Mucosa of descending colon (tissue), 3 donors: Measurements from ENCODE around the gene EIF4E3. TPM values are rescaled to one million over a fixed set of nuclear protein-coding genes. Genes with fewer than 3 reads are reported as not detected.

ENCODE experiments used
- ATAC-seq: fragments of 200-7000 bp; cut with Tn5 transposase; one replicate; pipeline ENCODE4 v1.9.1; 2020; ENCODE audit warnings: mild to moderate bottlenecking, moderate library complexity
- DNase-seq, 3 donors: peaks; one replicate each; pipeline ENCODE4 v3.0.0-alpha.2; 2020
- H3K36me3 ChIP-seq: fragments of 200-600 bp; one replicate; pipeline ENCODE4 v1.8.0; 2021; ENCODE audit warnings: low read depth, mild to moderate bottlenecking
- H3K4me1 ChIP-seq: fragments of 200-600 bp; one replicate; pipeline ENCODE4 v1.8.0; 2021; ENCODE audit warnings: low read depth, mild to moderate bottlenecking
- H3K4me3 ChIP-seq: fragments of 200-600 bp; one replicate; pipeline ENCODE4 v1.8.0; 2021; ENCODE audit warnings: mild to moderate bottlenecking
- H3K9me3 ChIP-seq: fragments of 200-600 bp; one replicate; pipeline ENCODE4 v1.8.0; 2021; ENCODE audit warnings: mild to moderate bottlenecking
- CTCF ChIP-seq: fragments of 200-600 bp; IDR thresholded peaks from one replicate; pipeline ENCODE4 v1.8.0; 2022; ENCODE audit warnings: antibody characterized with exemption, mild to moderate bottlenecking
- intact Hi-C, 2 donors: fragments of 100-400 bp; cut with DNase I in 1 of 2; cut with micrococcal nuclease in 1 of 2; formaldehyde crosslinking; loops; one replicate each; pipeline versions ENCODE4 v1.11.0 to v1.11.1; 2022; cut with DNase I, micrococcal nuclease
- total RNA-seq, 3 donors: library from RNA; stranded (reverse); fragmentation: NEBNext Ultra II Directional in 2 of 3; extraction: Animal tissue kit (Norgen Biotek cat#: 25700) in 2 of 3; gene quantifications; one replicate each; pipeline versions ENCODE4 v1.2.1 to v1.2.4, GENCODE V29; 2021 to 2023
- donor health status: DM: no; HTN: no; CAD: no; lungs with moderate emphysema.
- donor health status: DM: no; HTN: no; CAD: no.
- donor health status: DM: no; HTN: yes; CAD: no.

The EIF4E3 gene
- total RNA-seq, 3 donors from 2014 or later = 40.6 to 57.1 (median 48.4) TPM

GRCh38 chr3:71694358-71694999 is 30.7 kb downstream of the EIF4E3 start:
- Histone ChIP-seq H3K9me3 (no peaks in the 10 kb centered on the region), H3K36me3 (no peaks in the 10 kb centered on the region), H3K4me3 (no peak overlapping the region), H3K4me1 (peaks cover 8% of the 10 kb centered on the region)
- DNase-seq (peak in 1 of 3 donors; percentile 55), ATAC-seq (peak; percentile 85)
- intact Hi-C loops = no loop called here
- no peak for TF ChIP-seq CTCF

GRCh38 chr3:71693641-71694040 is 31.6 kb downstream of the EIF4E3 start:
- H3K4me3 ChIP-seq = no peak overlapping the region
- peaks cover 10% of the 10 kb centered on the region for H3K4me1 ChIP-seq
- H3K36me3 ChIP-seq = no peaks in the 10 kb centered on the region
- ATAC-seq (no peak), DNase-seq (no peak)
- intact Hi-C loops = no loop called here
- no peaks in the 10 kb centered on the region for H3K9me3 ChIP-seq
- no peak for TF ChIP-seq CTCF

- no peak for DNase-seq
- no peak overlapping the region for H3K4me3 ChIP-seq
- peaks cover 21% of the 10 kb centered on the region for H3K4me1 ChIP-seq
- no peaks in the 10 kb centered on the region for H3K36me3 ChIP-seq
- no peak for ATAC-seq
- no peaks in the 10 kb centered on the region for H3K9me3 ChIP-seq
- intact Hi-C loops = no loop called here
- TF ChIP-seq CTCF = no peak
Observed at GRCh38 chr3:71692139-71692538, 33.1 kb downstream of the EIF4E3 start.

- Histone ChIP-seq H3K4me1 (peaks cover 32% of the 10 kb centered on the region), H3K4me3 (no peak overlapping the region), H3K36me3 (no peaks in the 10 kb centered on the region), H3K9me3 (no peaks in the 10 kb centered on the region)
- DNase-seq = no peak
- intact Hi-C loops = no loop called here
- no peak for ATAC-seq
- no peak for TF ChIP-seq CTCF
Observed at GRCh38 chr3:71690341-71690841, 34.8 kb downstream of the EIF4E3 start.

GRCh38 chr3:71689291-71689690 is 35.9 kb downstream of the EIF4E3 start:
- Histone ChIP-seq H3K9me3 (no peaks in the 10 kb centered on the region), H3K4me3 (no peak overlapping the region), H3K4me1 (peaks cover 36% of the 10 kb centered on the region), H3K36me3 (no peaks in the 10 kb centered on the region)
- intact Hi-C loops = no loop called here
- no peak for TF ChIP-seq CTCF
- DNase-seq (no peak), ATAC-seq (peak; percentile 46)
